Measurements from ENCODE around the gene POM121L12.

Gene POM121L12

DNA sequence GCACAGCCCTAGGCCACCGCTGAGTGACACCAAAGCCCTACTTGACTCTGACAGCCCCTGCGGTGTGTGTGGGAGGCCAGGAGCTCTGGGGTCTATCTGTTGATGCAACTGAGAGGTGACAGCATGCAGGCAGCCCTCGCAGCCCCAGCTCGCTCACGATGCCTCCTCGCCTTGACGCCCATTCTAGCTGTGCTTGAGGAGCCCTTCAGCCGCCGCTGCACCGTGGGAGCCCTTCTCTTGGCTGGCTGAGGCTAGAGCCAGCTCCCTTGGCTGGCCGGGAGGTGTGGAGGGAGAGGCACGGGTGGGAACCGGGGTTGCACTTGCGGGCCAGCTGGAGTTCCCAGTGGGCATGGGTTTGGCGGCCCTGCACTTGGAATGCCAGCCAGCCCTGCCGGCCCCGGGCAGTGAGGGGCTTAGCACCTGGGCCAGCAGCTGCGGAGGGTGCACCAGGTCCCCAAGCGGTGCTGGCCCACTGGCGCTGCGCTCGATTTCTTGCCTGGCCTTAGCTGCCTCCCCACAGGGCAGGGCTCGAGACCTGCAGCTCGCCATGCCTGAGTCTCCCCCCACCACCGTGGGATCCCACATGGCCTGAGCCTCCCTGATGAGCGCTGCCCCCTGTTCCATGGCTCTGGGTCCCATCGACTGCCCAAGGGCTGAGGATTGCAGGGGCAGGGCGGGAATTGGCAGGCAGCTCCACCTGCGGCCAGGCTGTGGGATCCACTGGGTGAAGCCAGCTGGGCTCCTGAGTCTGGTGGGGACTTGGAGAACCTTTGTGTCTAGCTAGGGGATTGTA lies 31.6 kb upstream of the POM121L12 start:
- H3K4me3 ChIP-seq (ENCODE audit: low read depth, low read length): no peak overlapping the region

GRCh38 chr7:53013925-53014324 lies 21.5 kb upstream of the POM121L12 start:
- TF ChIP-seq, protein P1, sequence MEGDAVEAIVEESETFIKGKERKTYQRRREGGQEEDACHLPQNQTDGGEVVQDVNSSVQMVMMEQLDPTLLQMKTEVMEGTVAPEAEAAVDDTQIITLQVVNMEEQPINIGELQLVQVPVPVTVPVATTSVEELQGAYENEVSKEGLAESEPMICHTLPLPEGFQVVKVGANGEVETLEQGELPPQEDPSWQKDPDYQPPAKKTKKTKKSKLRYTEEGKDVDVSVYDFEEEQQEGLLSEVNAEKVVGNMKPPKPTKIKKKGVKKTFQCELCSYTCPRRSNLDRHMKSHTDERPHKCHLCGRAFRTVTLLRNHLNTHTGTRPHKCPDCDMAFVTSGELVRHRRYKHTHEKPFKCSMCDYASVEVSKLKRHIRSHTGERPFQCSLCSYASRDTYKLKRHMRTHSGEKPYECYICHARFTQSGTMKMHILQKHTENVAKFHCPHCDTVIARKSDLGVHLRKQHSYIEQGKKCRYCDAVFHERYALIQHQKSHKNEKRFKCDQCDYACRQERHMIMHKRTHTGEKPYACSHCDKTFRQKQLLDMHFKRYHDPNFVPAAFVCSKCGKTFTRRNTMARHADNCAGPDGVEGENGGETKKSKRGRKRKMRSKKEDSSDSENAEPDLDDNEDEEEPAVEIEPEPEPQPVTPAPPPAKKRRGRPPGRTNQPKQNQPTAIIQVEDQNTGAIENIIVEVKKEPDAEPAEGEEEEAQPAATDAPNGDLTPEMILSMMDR (IDR thresholded peaks at IDR 0.05; ENCODE audit: borderline replicate concordance, insufficient read depth, low read depth, low read length): no peak

More for the DNA sequence above, 31.6 kb upstream of the POM121L12 start:
- TF ChIP-seq, protein P1 (IDR thresholded peaks at IDR 0.05; ENCODE audit: borderline replicate concordance, insufficient read depth, low read depth, low read length): no peak

DNA sequence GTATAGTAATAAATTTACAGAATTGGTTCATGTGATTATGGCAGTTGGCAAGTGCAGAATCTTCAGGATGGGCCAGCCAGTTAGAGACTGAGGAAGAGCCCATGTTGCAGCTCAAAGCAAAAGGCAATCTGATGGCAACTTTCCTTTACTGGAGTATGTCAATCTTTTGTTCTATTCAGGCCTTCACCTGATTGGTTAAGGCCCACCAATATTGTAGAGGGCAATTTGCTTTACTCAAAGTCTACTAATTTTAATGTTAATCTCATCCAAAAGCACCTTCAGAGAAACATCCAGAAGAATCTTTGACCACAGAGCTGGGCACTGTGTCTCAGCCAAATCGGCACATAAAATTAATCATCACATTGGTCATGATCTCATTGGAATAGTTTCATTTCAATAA lies 20.0 kb upstream of the POM121L12 start:
- TF ChIP-seq, protein P1 (IDR thresholded peaks at IDR 0.05; ENCODE audit: borderline replicate concordance, insufficient read depth, low read depth, low read length): no peak
- no peak overlapping the region for H3K4me3 ChIP-seq (ENCODE audit: low read depth, low read length)

More at GRCh38 chr7:53013925-53014324, 21.5 kb upstream of the POM121L12 start:
- no peak overlapping the region for H3K4me3 ChIP-seq (ENCODE audit: low read depth, low read length)

GRCh38 chr7:53022893-53023292 lies 12.5 kb upstream of the POM121L12 start:
- H3K4me3 ChIP-seq (ENCODE audit: low read depth, low read length): no peak overlapping the region
- TF ChIP-seq, protein P1 (IDR thresholded peaks at IDR 0.05; ENCODE audit: borderline replicate concordance, insufficient read depth, low read depth, low read length): no peak

- TF ChIP-seq, protein P1 (IDR thresholded peaks at IDR 0.05; ENCODE audit: borderline replicate concordance, insufficient read depth, low read depth, low read length): no peak
- H3K4me3 ChIP-seq (ENCODE audit: low read depth, low read length): no peak overlapping the region
These were observed 13.2 kb downstream of the POM121L12 start for GRCh38 chr7:53048638-53049037.

DNA sequence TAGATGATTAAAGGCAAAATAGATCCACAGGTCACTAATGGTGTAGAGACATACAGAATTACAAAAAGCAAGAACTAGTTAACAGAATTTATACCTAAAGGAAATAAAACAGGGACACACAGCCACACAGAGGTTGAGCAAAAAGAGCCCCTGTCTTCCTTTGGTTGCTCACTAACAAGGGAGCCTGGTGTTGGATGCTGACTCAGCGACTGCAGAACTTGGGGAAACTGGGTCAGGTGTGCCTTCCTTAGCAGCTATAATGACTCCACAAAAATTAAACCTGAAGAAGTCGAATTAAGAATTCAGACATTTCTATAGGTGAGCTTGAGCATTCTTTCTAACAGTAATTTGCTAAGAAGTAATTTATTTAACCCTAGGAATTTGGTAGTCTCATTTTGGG lies 15.0 kb downstream of the POM121L12 start:
- TF ChIP-seq, protein P1 (IDR thresholded peaks at IDR 0.05; ENCODE audit: borderline replicate concordance, insufficient read depth, low read depth, low read length): no peak
- H3K4me3 ChIP-seq (ENCODE audit: low read depth, low read length): no peak overlapping the region

DNA sequence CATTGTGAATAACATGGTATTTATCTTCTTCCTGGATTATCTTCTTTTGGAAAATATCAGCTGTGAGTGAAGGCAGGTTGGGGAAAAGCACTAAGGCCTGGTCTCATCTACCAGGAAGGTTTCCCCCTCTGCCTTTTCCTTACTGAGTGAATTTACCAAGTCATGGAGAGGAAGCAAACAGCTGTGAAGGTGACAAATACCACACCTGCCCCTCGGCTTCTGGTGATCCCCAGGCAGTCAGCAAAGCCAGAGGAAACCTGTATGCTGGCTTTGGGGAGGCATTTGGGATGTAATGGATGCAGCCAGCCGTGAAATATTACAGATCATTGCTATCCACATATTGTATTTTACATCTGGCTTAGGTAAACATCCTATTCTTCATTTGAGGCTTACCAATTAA lies 24.2 kb downstream of the POM121L12 start:
- H3K4me3 ChIP-seq (ENCODE audit: low read depth, low read length): no peak overlapping the region
- TF ChIP-seq, protein P1 (IDR thresholded peaks at IDR 0.05; ENCODE audit: borderline replicate concordance, insufficient read depth, low read depth, low read length): no peak

Measured in GM12875 (cell line).